GM12872 (cell line): ENCODE measurements around the gene SLCO4C1.

Experiments used
- CTCF ChIP-seq: IDR thresholded peaks from 3 replicates; pipeline ENCODE4 v1.5.1; 2011; ENCODE audit warnings: low read depth, mild to moderate bottlenecking, low read length, moderate library complexity; ENCODE audit not compliant: insufficient read depth

Gene SLCO4C1

GRCh38 chr5:102309586-102309985, 13.5 kb upstream of the SLCO4C1 start:
- no peak for TF ChIP-seq CTCF

GRCh38 chr5:102307232-102307631, 11.1 kb upstream of the SLCO4C1 start:
- no peak for TF ChIP-seq CTCF

- TF ChIP-seq CTCF, result no peak
Measured at GRCh38 chr5:102306121-102306520, 10.0 kb upstream of the SLCO4C1 start.

GRCh38 chr5:102295534-102296177, 428 bp downstream of the SLCO4C1 start:
- TF ChIP-seq CTCF, result no peak

GRCh38 chr5:102294886-102295395, 1.1 kb downstream of the SLCO4C1 start:
- TF ChIP-seq CTCF, result no peak

- TF ChIP-seq CTCF, result no peak
Measured at GRCh38 chr5:102290004-102290403, 6.1 kb downstream of the SLCO4C1 start.

- no peak for TF ChIP-seq CTCF
Measured at GRCh38 chr5:102289251-102289899, 6.7 kb downstream of the SLCO4C1 start.
